Pancreas (tissue), 10 donors: Measurements from ENCODE around the gene IFITM10. TPM values are rescaled to one million over a fixed set of nuclear protein-coding genes. Genes with fewer than 3 reads are reported as not detected.

Source experiments
- ATAC-seq, 4 donors: fragments of 200-7000 bp; cut with Tn5 transposase; one replicate each; pipeline versions ENCODE4 v1.8.0 to v1.9.1; 2020; ENCODE audit warnings: mild to moderate bottlenecking in 4 of 4, moderate library complexity in 4 of 4
- DNase-seq, 6 donors: peaks; one replicate each; pipeline ENCODE4 v3.0.0-alpha.2; 2020
- FAIRE-seq: peaks from 2 replicates; lab custom pipeline; 2012; peaks lifted over from hg19 to GRCh38; lab: Jason Lieb, UNC
- H3K27ac ChIP-seq, 4 donors: fragments of 200-600 bp; sonication (generic); 1 replicate in 3 of 4; 2 replicates in 1 of 4; pipeline versions ENCODE4 v1.5.0 to v1.8.0; 2020
- H3K27me3 ChIP-seq, 4 donors: fragments of 200-600 bp; one replicate each; pipeline ENCODE4 v1.8.0; 2021
- H3K36me3 ChIP-seq, 3 donors: fragments of 200-600 bp; sonication (generic) in 1 of 3; one replicate each; pipeline versions ENCODE4 v1.5.0 to v1.8.0; 2020 to 2021
- H3K4me1 ChIP-seq, 3 donors: fragments of 200-600 bp; one replicate each; pipeline ENCODE4 v1.8.0; 2021
- H3K4me3 ChIP-seq, 4 donors: fragments of 200-600 bp; sonication (generic) in 2 of 4; one replicate each; pipeline versions ENCODE4 v1.5.0 to v1.8.0; 2020 to 2021
- H3K9me3 ChIP-seq, 4 donors: fragments of 200-600 bp; one replicate each; pipeline ENCODE4 v1.8.0; 2021
- WGBS, 2 donors: extraction: QIAGEN DNeasy Blood & Tissue Kit; methylation state at CpG; one replicate each; pipeline ENCODE4 v1.1.7; 2013; 5-methylcytosine and 5-hydroxymethylcytosine counted together
- intact Hi-C, 3 donors: fragments of 100-400 bp; cut with DNase I; formaldehyde crosslinking; loops; one replicate each; pipeline versions ENCODE4 v1.11.1 to v1.14.2; 2022
- polyA plus RNA-seq, 2 donors: library from polyadenylated mRNA; stranded (reverse); fragments of 200-250 nt; gene quantifications; one replicate each; pipeline ENCODE4 v1.2.3, GENCODE V29; 2013
- total RNA-seq, 6 donors: library from RNA; stranded (reverse); fragmentation: NEBNext Ultra II Directional in 4 of 6; extraction: Animal tissue kit (Norgen Biotek cat#: 25700) in 4 of 6; gene quantifications; one replicate each; pipeline versions ENCODE4 v1.2.1 to v1.2.4, GENCODE V29; 2021 to 2023
- TF ChIP-seq, protein P1 (sequence below), 4 donors: fragments of 200-600 bp; sonication (generic) in 3 of 4; IDR thresholded peaks; one replicate each; pipeline versions ENCODE4 v1.5.0 to v1.8.0; 2021; ENCODE audit warnings: antibody characterized with exemption in 4 of 4
- donor health status: healthy with polysubstance abuse.
- donor health status: DM: no; HTN: no; CAD: no; lungs with moderate emphysema.
- donor health status: DM: no; HTN: no; CAD: no.
- donor health status: control.
- donor health status: control.
- donor health status: Bipolar disorder and iron deficiency.
- donor health status: DM: yes; HTN: yes; CAD: no.
- donor health status: DM: no; HTN: no; CAD: no.
- donor health status: DM: no; HTN: no; CAD: no.
- donor health status: DM: yes; HTN: yes; CAD: no.

Gene IFITM10
- total and polyA plus RNA-seq, 8 donors: 0.28 to 2.0 (median 0.55) TPM

DNA sequence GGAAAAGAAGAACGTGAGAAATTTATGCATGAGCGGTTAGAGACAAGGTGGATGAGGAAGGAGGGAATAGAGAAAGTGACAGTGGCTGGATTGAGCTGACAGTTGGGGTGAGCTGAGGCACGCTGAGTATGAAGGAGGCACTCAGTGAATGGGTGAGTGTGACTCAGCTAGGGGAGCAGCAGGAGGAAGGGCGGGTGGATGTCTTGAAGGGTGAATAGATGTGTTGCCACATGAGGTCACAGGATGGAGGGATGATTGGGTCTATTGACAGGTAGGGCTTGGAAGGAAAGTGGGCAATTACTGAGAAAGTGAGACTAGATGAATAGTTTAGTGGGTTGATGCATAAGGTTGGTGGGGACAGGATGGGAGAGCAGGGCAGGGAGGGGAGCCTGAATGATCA lies 8.0 kb downstream of the IFITM10 start:
- no peak for ATAC-seq
- no peaks in the 10 kb centered on the region for H3K9me3 ChIP-seq
- TF ChIP-seq, protein P1, sequence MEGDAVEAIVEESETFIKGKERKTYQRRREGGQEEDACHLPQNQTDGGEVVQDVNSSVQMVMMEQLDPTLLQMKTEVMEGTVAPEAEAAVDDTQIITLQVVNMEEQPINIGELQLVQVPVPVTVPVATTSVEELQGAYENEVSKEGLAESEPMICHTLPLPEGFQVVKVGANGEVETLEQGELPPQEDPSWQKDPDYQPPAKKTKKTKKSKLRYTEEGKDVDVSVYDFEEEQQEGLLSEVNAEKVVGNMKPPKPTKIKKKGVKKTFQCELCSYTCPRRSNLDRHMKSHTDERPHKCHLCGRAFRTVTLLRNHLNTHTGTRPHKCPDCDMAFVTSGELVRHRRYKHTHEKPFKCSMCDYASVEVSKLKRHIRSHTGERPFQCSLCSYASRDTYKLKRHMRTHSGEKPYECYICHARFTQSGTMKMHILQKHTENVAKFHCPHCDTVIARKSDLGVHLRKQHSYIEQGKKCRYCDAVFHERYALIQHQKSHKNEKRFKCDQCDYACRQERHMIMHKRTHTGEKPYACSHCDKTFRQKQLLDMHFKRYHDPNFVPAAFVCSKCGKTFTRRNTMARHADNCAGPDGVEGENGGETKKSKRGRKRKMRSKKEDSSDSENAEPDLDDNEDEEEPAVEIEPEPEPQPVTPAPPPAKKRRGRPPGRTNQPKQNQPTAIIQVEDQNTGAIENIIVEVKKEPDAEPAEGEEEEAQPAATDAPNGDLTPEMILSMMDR (IDR thresholded peaks at IDR 0.05): no peak
- intact Hi-C loops: no loop called here
- no peak overlapping the region for H3K27ac ChIP-seq
- no peaks in the 10 kb centered on the region for H3K27me3 ChIP-seq
- no peaks in the 10 kb centered on the region for H3K36me3 ChIP-seq
- no peaks in the 10 kb centered on the region for H3K4me1 ChIP-seq
- DNase-seq: no peak
- no peak overlapping the region for H3K4me3 ChIP-seq
- WGBS, 2 donors: 53 to 66% methylated on average over 4 of the region's 4 CpGs
- no peak for FAIRE-seq

DNA sequence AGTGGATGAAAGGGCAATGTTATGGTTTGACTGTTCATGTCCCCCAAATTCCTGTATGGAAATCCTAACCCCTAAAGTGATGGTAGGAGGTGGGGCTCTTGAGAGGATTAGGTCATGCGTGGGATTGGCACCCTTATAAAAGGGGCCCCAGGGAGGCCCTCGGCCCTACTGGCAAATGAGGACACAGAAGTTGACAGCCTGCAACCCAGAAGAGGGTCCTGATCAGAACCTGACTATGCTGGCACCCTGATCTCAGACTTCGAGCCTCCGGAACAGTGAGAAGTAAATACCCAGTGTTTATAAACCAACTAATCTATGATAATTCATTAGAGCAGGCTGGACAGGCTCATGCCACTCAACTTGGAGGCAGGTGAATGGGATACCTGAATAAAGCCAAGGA lies 8.7 kb downstream of the IFITM10 start:
- H3K4me3 ChIP-seq: no peak overlapping the region
- ATAC-seq (no peak), DNase-seq (no peak), FAIRE-seq (no peak)
- H3K4me1 ChIP-seq: no peaks in the 10 kb centered on the region
- intact Hi-C loops: no loop called here
- H3K27ac ChIP-seq: no peak overlapping the region
- no peaks in the 10 kb centered on the region for H3K27me3 ChIP-seq
- WGBS, 2 donors: 61 to 69% methylated on average over 4 of the region's 4 CpGs
- H3K9me3 ChIP-seq: no peaks in the 10 kb centered on the region
- TF ChIP-seq, protein P1 (IDR thresholded peaks at IDR 0.05): no peak
- no peaks in the 10 kb centered on the region for H3K36me3 ChIP-seq

DNA sequence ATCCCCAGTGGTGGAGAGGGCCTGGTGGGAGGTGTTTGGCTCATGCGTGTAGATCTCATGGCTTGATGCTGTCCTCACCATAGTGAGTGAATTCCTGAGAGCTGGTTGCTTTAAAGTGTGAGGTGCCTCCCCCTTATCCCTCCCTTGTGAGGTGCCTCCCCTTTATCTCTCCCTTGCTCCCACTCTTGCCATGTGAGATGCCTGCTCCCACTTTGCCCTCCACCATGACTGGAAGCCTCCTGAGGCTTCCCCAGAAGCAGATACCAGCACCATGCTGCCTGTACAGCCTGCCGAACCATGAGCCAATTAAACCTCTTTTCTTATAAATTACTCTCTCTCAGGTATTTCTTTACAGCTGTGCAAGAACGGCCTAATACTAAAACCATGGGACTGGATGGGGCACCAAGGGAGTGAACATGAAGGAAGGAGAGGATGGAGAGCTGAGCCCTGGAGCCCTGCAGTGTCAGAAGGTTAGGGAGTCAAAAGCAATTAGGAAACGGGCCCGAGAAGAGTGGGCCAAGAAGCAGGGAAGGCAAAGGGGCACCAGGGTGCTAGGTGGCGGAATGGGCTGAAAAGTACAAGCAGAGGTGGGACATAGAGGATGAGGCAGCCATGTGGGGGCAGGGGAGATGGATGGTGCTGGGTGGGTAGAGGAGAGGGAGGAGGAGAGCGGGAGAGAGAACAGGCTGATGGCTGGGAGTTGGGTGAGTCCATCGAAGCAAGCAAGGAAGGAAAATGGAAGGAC lies 9.4 kb downstream of the IFITM10 start:
- TF ChIP-seq, protein P1 (IDR thresholded peaks at IDR 0.05): no peak
- WGBS, 2 donors: 75 to 77% methylated on average over 8 of the region's 8 CpGs
- intact Hi-C loops: no loop called here
- ATAC-seq (no peak), DNase-seq (no peak), FAIRE-seq (no peak)
- Histone ChIP-seq H3K27ac (no peak overlapping the region), H3K27me3 (no peaks in the 10 kb centered on the region), H3K4me1 (no peaks in the 10 kb centered on the region), H3K9me3 (no peaks in the 10 kb centered on the region), H3K36me3 (no peaks in the 10 kb centered on the region), H3K4me3 (no peak overlapping the region)

DNA sequence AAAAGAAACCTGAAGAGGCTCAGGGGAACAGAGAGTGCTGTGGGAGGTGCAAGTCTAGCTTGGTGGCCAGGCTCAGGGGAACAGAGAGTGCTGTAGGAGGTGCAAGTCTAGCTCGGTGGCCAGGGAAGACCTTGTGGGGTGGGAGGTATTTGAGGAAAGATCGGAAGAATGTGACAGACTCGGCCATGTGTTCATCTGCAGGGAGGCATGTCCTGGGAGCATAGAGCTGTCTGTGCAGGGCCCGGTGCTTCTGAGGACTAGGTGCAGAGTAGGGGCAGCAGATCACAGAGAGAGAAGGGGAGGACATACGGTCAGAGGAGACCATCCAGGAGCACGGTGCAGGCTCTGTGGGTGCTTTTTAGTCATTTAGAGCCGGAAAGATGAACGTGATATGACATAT lies 10.8 kb downstream of the IFITM10 start:
- FAIRE-seq (no peak), ATAC-seq (no peak), DNase-seq (no peak)
- no peaks in the 10 kb centered on the region for H3K27me3 ChIP-seq
- TF ChIP-seq, protein P1 (IDR thresholded peaks at IDR 0.05): no peak
- no peak overlapping the region for H3K27ac ChIP-seq
- no peak overlapping the region for H3K4me3 ChIP-seq
- 49 to 60% methylated on average over 8 of the region's 8 CpGs for WGBS, 2 donors
- intact Hi-C loops: no loop called here
- H3K4me1 ChIP-seq: no peaks in the 10 kb centered on the region
- no peaks in the 10 kb centered on the region for H3K36me3 ChIP-seq
- H3K9me3 ChIP-seq: no peaks in the 10 kb centered on the region

DNA sequence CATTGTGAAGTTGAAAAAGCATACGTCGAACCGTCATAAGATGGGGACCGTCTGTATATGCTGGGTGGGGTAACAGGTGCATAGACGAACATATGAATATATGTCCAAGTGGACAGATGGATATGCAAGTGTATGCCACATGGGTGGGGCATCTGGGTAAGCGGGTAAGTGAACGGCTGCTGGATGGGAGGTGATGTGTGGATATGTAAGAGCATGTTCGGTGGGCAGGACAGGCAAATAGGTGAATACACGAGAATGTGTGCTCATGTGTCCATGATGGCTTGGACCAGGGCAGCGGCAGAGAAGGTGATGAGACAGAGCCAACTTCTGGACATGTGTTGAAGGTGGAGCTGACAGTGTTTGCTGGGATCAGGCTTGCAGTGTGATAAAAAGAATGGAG lies 12.0 kb downstream of the IFITM10 start:
- H3K4me1 ChIP-seq: no peaks in the 10 kb centered on the region
- FAIRE-seq (no peak), ATAC-seq (no peak), DNase-seq (no peak)
- intact Hi-C loops: no loop called here
- TF ChIP-seq, protein P1 (IDR thresholded peaks at IDR 0.05): no peak
- WGBS, 2 donors: 73 to 80% methylated on average over 10 of the region's 10 CpGs
- no peaks in the 10 kb centered on the region for H3K36me3 ChIP-seq
- H3K9me3 ChIP-seq: no peaks in the 10 kb centered on the region
- no peak overlapping the region for H3K27ac ChIP-seq
- H3K4me3 ChIP-seq: no peak overlapping the region
- H3K27me3 ChIP-seq: no peaks in the 10 kb centered on the region
